ENCODE data around the gene ITGB3BP.
"Not testable (repeated sequence)": the region's sequence is repeated elsewhere in the genome, so short reads cannot be mapped to it uniquely, and the experiment has no call there.

ITGB3BP gene

GRCh38 chr1:63522891-63523728 lies at the start of gene ITGB3BP, which contains the start of gene EFCAB7:
Gene ITGB3BP, minus strand, starts transcription at chr1:63523225. Its CDS starts 92 bp downstream, at chr1:63523133.
Gene EFCAB7, plus strand, starts transcription at chr1:63523525. Its CDS starts 2,048 bp downstream, at chr1:63525573.
- peak; percentile 93 for DNase-seq

GRCh38 chr1:63572686-63573085 lies 49.7 kb upstream of the ITGB3BP start:
- DNase-seq, result not testable (repeated sequence)

GRCh38 chr1:63569640-63570316 lies 46.8 kb upstream of the ITGB3BP start:
- no peak for DNase-seq

GRCh38 chr1:63569068-63569467 lies 46.0 kb upstream of the ITGB3BP start:
- DNase-seq, result no peak

- no peak for DNase-seq
Observed at GRCh38 chr1:63563745-63564144, 40.7 kb upstream of the ITGB3BP start.

GRCh38 chr1:63559357-63559756 lies 36.3 kb upstream of the ITGB3BP start:
- DNase-seq, result no peak

GRCh38 chr1:63557365-63557987 lies 34.5 kb upstream of the ITGB3BP start:
- DNase-seq, result no peak

- DNase-seq, result no peak
Observed at GRCh38 chr1:63555480-63555879, 32.5 kb upstream of the ITGB3BP start.

GRCh38 chr1:63548877-63549276 lies 25.9 kb upstream of the ITGB3BP start:
- DNase-seq, result no peak

GRCh38 chr1:63548303-63548702 lies 25.3 kb upstream of the ITGB3BP start:
- DNase-seq, result no peak

GRCh38 chr1:63547621-63548294 lies 24.7 kb upstream of the ITGB3BP start:
- no peak for DNase-seq

GRCh38 chr1:63545780-63546179 lies 22.8 kb upstream of the ITGB3BP start:
- no peak for DNase-seq

- DNase-seq, result no peak
Observed at GRCh38 chr1:63537940-63538339, 14.9 kb upstream of the ITGB3BP start.

- DNase-seq, result no peak
Observed at GRCh38 chr1:63537006-63537405, 14.0 kb upstream of the ITGB3BP start.

GRCh38 chr1:63534406-63534805 lies 11.4 kb upstream of the ITGB3BP start:
- DNase-seq, result no peak

- DNase-seq, result no peak
Observed at GRCh38 chr1:63533931-63534330, 10.9 kb upstream of the ITGB3BP start.

GRCh38 chr1:63532727-63533126 lies 9.7 kb upstream of the ITGB3BP start:
- DNase-seq, result no peak

GRCh38 chr1:63524201-63524600 lies 1.2 kb upstream of the ITGB3BP start:
- DNase-seq, result no peak

- peak; percentile 22 for DNase-seq
Observed at GRCh38 chr1:63523738-63524137, 713 bp upstream of the ITGB3BP start.

- DNase-seq, result no peak
Observed at GRCh38 chr1:63516629-63517028, 6.4 kb downstream of the ITGB3BP start.

GRCh38 chr1:63512584-63512983 lies 10.4 kb downstream of the ITGB3BP start:
- no peak for DNase-seq

GRCh38 chr1:63509718-63510117 lies 13.3 kb downstream of the ITGB3BP start:
- DNase-seq, result no peak

- no peak for DNase-seq
Observed at GRCh38 chr1:63506782-63507181, 16.2 kb downstream of the ITGB3BP start.
